Measurements from ENCODE around the gene PDIA5.

PDIA5 gene

GRCh38 chr3:123188058-123188457 is 121.2 kb downstream of the PDIA5 start:
- no peak for DNase-seq

GRCh38 chr3:123193448-123194101 is 126.8 kb downstream of the PDIA5 start:
- DNase-seq = no peak

- no peak for DNase-seq
Observed at GRCh38 chr3:123194552-123194951, 127.7 kb downstream of the PDIA5 start.

- DNase-seq = no peak
Observed at GRCh38 chr3:123198372-123198771, 131.5 kb downstream of the PDIA5 start.

- no peak for DNase-seq
Observed at GRCh38 chr3:123201223-123201556, 134.4 kb downstream of the PDIA5 start.

GRCh38 chr3:123201557-123202427 is 135.0 kb downstream of the PDIA5 start, which contains the start of gene SEC22A:
Gene SEC22A, plus strand, starts transcription at chr3:123201943. Its CDS starts 7,275 bp downstream, at chr3:123209218.
- peak; percentile 97 for DNase-seq

GRCh38 chr3:123202451-123202850 is 135.6 kb downstream of the PDIA5 start:
- DNase-seq = no peak
